ENCODE measurements around the gene INO80D.

- TF ChIP-seq CTCF (IDR thresholded peaks at IDR 0.05), result no peak
- no peak for TF ChIP-seq POLR2AphosphoS5 (IDR thresholded peaks at IDR 0.05)
Observed at GRCh38 chr2:206069417-206069816, 16.6 kb downstream of the INO80D start.

All from stomach (tissue), 4 donors.